Measurements from ENCODE around the gene NSRP1.

The NSRP1 gene

GRCh38 chr17:30151471-30151870 lies 34.9 kb downstream of the NSRP1 start:
- Histone ChIP-seq H3K4me1 (no peaks in the 10 kb centered on the region), H3K27ac (no peak overlapping the region), H3K9ac (no peak overlapping the region), H3K27me3 (ENCODE audit: control insufficient read depth, insufficient read depth, low read length) (no peaks in the 10 kb centered on the region), H3K9me3 (ENCODE audit: control insufficient read depth, low read length) (no peaks in the 10 kb centered on the region), H3K79me2 (peaks cover 30% of the 10 kb centered on the region), H3K4me3 (ENCODE audit: low read depth, low read length) (no peak overlapping the region), H3K36me3 (ENCODE audit: control insufficient read depth, insufficient read depth, low read length) (no peaks in the 10 kb centered on the region), H2AFZ (no peak overlapping the region), H3K4me2 (ENCODE audit: low read length) (no peak overlapping the region)
- no peak for TF ChIP-seq CTCF (IDR thresholded peaks at IDR 0.05)

GRCh38 chr17:30153463-30153862 lies 36.8 kb downstream of the NSRP1 start:
- peaks cover 40% of the 10 kb centered on the region for H3K79me2 ChIP-seq
- H3K4me2 ChIP-seq (ENCODE audit: low read length), result no peak overlapping the region
- H2AFZ ChIP-seq, result no peak overlapping the region
- H3K36me3 ChIP-seq (ENCODE audit: control insufficient read depth, insufficient read depth, low read length), result no peaks in the 10 kb centered on the region
- no peak overlapping the region for H3K9ac ChIP-seq
- H3K27me3 ChIP-seq (ENCODE audit: control insufficient read depth, insufficient read depth, low read length), result no peaks in the 10 kb centered on the region
- H3K4me3 ChIP-seq (ENCODE audit: low read depth, low read length), result no peak overlapping the region
- no peaks in the 10 kb centered on the region for H3K9me3 ChIP-seq (ENCODE audit: control insufficient read depth, low read length)
- TF ChIP-seq CTCF (IDR thresholded peaks at IDR 0.05), result no peak
- no peaks in the 10 kb centered on the region for H3K4me1 ChIP-seq
- H3K27ac ChIP-seq, result no peak overlapping the region

- H3K79me2 ChIP-seq, result peaks cover 50% of the 10 kb centered on the region
- no peak overlapping the region for H3K4me2 ChIP-seq (ENCODE audit: low read length)
- no peak overlapping the region for H2AFZ ChIP-seq
- H3K9ac ChIP-seq, result no peak overlapping the region
- no peak for TF ChIP-seq CTCF (IDR thresholded peaks at IDR 0.05)
- H3K27me3 ChIP-seq (ENCODE audit: control insufficient read depth, insufficient read depth, low read length), result no peaks in the 10 kb centered on the region
- no peaks in the 10 kb centered on the region for H3K9me3 ChIP-seq (ENCODE audit: control insufficient read depth, low read length)
- no peaks in the 10 kb centered on the region for H3K4me1 ChIP-seq
- H3K4me3 ChIP-seq (ENCODE audit: low read depth, low read length), result no peak overlapping the region
- H3K36me3 ChIP-seq (ENCODE audit: control insufficient read depth, insufficient read depth, low read length), result no peaks in the 10 kb centered on the region
- H3K27ac ChIP-seq, result no peak overlapping the region
These were observed 38.8 kb downstream of the NSRP1 start for GRCh38 chr17:30155389-30155788.

GRCh38 chr17:30158896-30159625 lies 42.4 kb downstream of the NSRP1 start:
- Histone ChIP-seq H3K9me3 (ENCODE audit: control insufficient read depth, low read length) (no peaks in the 10 kb centered on the region), H3K36me3 (ENCODE audit: control insufficient read depth, insufficient read depth, low read length) (no peaks in the 10 kb centered on the region), H3K4me3 (ENCODE audit: low read depth, low read length) (no peak overlapping the region), H2AFZ (no peak overlapping the region), H3K4me1 (no peaks in the 10 kb centered on the region), H3K4me2 (ENCODE audit: low read length) (no peak overlapping the region), H3K27me3 (ENCODE audit: control insufficient read depth, insufficient read depth, low read length) (no peaks in the 10 kb centered on the region), H3K79me2 (peaks cover 45% of the 10 kb centered on the region), H3K9ac (no peak overlapping the region), H3K27ac (no peak overlapping the region)
- no peak for TF ChIP-seq CTCF (IDR thresholded peaks at IDR 0.05)
